AG04450 (cell line): Measurements from ENCODE around the gene DCLK1. TPM values are rescaled to one million over a fixed set of nuclear protein-coding genes. Genes with fewer than 3 reads are reported as not detected.

Experiments used
- CTCF ChIA-PET: fragments of 300-600, 350-600 bp; formaldehyde crosslinking; extraction: SDS; loops from one replicate; lab custom pipeline; 2022; ENCODE audit warnings: antibody characterized with exemption, inconsistent platforms; lab: Charles Lee
- POLR2A ChIA-PET: fragments of 350-600 bp; formaldehyde crosslinking; extraction: SDS; loops from one replicate; lab custom pipeline; 2021; ENCODE audit warnings: antibody characterized with exemption, inconsistent platforms; lab: Yijun Ruan, JAX
- DNase-seq: peaks from one replicate; pipeline ENCODE4 v3.0.0-alpha.2; 2011; ENCODE audit warnings: low read depth, low spot score
- H3K27ac ChIP-seq: one replicate; pipeline ENCODE4 v1.5.1; 2012; ENCODE audit warnings: low read depth, low read length, control low read depth
- H3K27me3 ChIP-seq: one replicate; pipeline ENCODE4 v1.6.0; 2012; ENCODE audit warnings: low read length; ENCODE audit not compliant: control insufficient read depth, insufficient read depth
- H3K4me3 ChIP-seq: 2 replicates; pipeline ENCODE4 v1.5.1; 2011; ENCODE audit warnings: mild to moderate bottlenecking, low read depth, low read length, control low read depth
- H3K9me3 ChIP-seq: 2 replicates; pipeline ENCODE4 v1.5.1; 2012; ENCODE audit warnings: low read length; ENCODE audit not compliant: control insufficient read depth, insufficient read depth
- polyA plus RNA-seq: library from polyadenylated mRNA; depleted of rRNA; stranded (reverse); fragments of >200 nt; gene quantifications from 2 replicates; pipeline ENCODE4 v1.2.3, GENCODE V29; 2011
- TF ChIP-seq, protein P1 (sequence below): IDR thresholded peaks from 2 replicates; pipeline ENCODE4 v1.5.1; 2011; ENCODE audit warnings: low read depth, low read length, control low read depth, inconsistent platforms

DCLK1 gene
- polyA plus RNA-seq, 1 experiment, result not detected

DNA sequence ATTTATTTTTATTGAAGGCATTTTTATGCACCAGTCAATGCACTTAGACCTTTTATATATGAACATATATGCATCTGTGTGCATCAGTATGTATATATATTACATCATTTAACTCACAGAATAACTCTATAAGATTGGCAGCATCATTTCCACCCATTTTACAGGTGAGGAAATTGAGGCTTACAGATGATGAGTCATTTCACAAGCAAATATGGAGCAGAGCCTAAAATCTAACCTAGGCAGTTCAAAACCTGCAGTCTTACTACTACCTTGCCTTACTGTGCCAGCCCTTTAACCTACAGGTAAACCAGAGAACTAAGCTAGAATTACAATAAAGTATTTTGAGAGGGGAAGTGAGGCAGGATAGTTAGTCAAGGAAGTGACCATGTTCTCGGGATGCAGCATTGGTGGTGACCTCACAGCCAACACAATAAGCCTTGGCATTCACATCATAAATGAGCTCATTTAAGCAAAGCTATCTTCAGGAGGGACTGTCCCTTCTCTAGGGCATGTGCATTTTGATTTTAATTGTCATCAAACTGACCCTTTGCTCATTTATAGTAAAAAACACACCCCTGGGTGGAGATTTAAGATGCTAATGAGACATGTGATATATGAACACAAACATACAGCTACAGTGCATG lies 274.3 kb downstream of the DCLK1 start:
- Histone ChIP-seq H3K4me3 (no peak overlapping the region), H3K27ac (no peak overlapping the region), H3K9me3 (no peaks in the 10 kb centered on the region), H3K27me3 (no peaks in the 10 kb centered on the region)
- DNase-seq, result no peak
- ChIA-PET POLR2A (no interaction called here), CTCF (no interaction called here)
- TF ChIP-seq, protein P1, sequence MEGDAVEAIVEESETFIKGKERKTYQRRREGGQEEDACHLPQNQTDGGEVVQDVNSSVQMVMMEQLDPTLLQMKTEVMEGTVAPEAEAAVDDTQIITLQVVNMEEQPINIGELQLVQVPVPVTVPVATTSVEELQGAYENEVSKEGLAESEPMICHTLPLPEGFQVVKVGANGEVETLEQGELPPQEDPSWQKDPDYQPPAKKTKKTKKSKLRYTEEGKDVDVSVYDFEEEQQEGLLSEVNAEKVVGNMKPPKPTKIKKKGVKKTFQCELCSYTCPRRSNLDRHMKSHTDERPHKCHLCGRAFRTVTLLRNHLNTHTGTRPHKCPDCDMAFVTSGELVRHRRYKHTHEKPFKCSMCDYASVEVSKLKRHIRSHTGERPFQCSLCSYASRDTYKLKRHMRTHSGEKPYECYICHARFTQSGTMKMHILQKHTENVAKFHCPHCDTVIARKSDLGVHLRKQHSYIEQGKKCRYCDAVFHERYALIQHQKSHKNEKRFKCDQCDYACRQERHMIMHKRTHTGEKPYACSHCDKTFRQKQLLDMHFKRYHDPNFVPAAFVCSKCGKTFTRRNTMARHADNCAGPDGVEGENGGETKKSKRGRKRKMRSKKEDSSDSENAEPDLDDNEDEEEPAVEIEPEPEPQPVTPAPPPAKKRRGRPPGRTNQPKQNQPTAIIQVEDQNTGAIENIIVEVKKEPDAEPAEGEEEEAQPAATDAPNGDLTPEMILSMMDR, result no peak

DNA sequence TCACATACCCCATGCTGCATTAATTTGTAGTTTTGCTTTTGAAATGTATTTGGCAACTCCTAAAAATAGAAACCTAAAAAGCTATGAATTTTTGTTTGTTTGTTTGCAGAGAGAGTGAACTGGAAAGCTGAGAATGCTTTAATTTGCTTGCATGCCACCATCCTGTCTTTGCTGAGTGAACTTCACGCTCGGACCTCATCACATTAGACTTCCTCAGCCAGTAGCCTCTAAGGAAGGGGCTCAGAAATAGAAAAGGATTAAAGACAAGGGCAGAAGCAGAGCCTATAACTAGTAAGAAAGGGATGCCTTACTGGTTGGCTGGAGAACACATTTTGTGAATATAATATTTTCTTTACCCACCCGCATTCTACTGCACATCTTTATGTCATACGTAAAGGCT lies 275.1 kb downstream of the DCLK1 start:
- no peak for DNase-seq
- CTCF ChIA-PET, result interaction anchor here (0.7 kb wide), 1 partner anchor 38 kb away, joined by 3 read pairs; no protein-coding TSS in a partner anchor
- H3K9me3 ChIP-seq, result no peaks in the 10 kb centered on the region

DNA sequence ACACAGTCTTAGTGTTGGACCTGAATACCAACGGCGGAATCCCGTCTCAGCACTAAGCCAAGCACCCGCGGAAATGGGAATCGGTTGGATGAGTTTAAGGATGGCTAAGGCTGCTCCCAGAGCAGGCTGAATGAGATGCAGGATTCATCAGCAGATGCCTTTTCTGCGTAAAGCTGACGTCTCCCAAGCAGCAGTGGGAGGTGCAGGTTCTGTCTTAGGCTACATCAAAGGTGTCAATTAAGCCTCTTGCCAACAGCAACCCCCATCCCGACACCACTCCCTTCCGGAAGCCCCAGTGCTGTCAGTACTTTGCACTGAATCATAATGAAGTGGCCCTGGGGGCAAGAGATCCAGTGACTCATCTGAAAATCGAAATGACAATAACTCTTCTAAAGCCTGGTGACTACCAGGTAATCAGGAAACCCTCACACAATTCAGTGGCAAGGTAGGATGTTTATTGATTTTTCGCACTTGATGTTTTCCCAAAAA lies 275.6 kb downstream of the DCLK1 start:
- CTCF ChIA-PET, result interaction anchor here (0.7 kb wide), 1 partner anchor 37 kb away, joined by 3 read pairs; no protein-coding TSS in a partner anchor
- no peak overlapping the region for H3K4me3 ChIP-seq
- no peaks in the 10 kb centered on the region for H3K9me3 ChIP-seq
- no peak for DNase-seq
- POLR2A ChIA-PET, result no interaction called here
- H3K27ac ChIP-seq, result no peak overlapping the region
- H3K27me3 ChIP-seq, result no peaks in the 10 kb centered on the region
- TF ChIP-seq, protein P1, result no peak

More for the DNA sequence above, 275.1 kb downstream of the DCLK1 start:
- POLR2A ChIA-PET, result no interaction called here
- Histone ChIP-seq H3K27ac (no peak overlapping the region), H3K4me3 (no peak overlapping the region), H3K27me3 (no peaks in the 10 kb centered on the region)
- TF ChIP-seq, protein P1, result no peak

DNA sequence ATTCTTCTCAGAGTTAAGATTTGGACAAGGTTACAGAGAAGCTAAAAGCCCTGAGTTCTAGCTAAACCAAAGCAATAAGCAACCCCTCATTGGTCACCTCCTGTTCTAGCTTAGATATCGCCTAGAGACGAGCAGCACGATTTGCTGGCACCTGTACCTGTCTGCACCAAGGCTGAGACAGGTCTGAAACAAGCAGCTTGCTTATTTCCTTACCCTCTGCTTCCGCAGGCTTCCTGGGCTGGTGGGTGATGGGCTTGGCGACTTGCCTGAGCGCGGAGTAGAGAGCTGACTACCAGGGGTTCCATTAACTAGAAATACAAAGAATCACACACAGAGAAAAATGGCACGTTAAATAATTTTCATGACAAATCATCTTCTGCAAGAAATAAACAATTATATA lies 276.9 kb downstream of the DCLK1 start:
- ChIA-PET CTCF (no interaction called here), POLR2A (no interaction called here)
- no peaks in the 10 kb centered on the region for H3K9me3 ChIP-seq
- H3K27me3 ChIP-seq, result no peaks in the 10 kb centered on the region
- H3K27ac ChIP-seq, result no peak overlapping the region
- TF ChIP-seq, protein P1, result no peak
- no peak overlapping the region for H3K4me3 ChIP-seq
- no peak for DNase-seq

DNA sequence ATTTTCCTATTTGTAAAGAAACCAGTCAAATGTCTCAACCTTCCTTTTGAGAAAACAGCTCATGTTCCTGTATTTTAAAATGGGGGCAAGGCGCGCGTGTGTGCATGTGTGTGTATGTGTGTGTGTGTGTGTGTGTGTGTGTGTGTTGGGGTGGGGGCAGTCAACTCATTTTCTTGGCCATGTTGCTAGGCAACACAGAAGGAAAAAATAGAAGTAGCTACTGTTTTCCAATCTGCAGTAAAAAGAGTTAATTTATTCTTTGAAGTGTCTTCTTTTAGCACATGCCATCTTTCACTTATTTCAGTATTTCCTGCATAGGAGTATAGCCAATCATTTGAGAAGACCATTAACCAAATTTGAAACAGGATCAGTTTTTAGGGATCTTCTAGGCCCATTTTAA lies 279.3 kb downstream of the DCLK1 start:
- TF ChIP-seq, protein P1, result no peak
- no peak for DNase-seq
- CTCF ChIA-PET, result interaction anchor here (1.7 kb wide), 1 partner anchor 34 kb away, joined by 5 read pairs; no protein-coding TSS in a partner anchor
- Histone ChIP-seq H3K4me3 (no peak overlapping the region), H3K27ac (no peak overlapping the region), H3K9me3 (no peaks in the 10 kb centered on the region), H3K27me3 (no peaks in the 10 kb centered on the region)
- POLR2A ChIA-PET, result no interaction called here
